LHCN-M2 (cell line): ENCODE measurements around the gene TEX11. TPM values are rescaled to one million over a fixed set of nuclear protein-coding genes. Genes with fewer than 3 reads are reported as not detected.
"Not testable (repeated sequence)": the region's sequence is repeated elsewhere in the genome, so short reads cannot be mapped to it uniquely, and the experiment has no call there.

ENCODE experiments used
- DNase-seq: peaks from one replicate; pipeline ENCODE4 v3.0.0-alpha.2; 2012; ENCODE audit warnings: low read depth
- total RNA-seq: library from RNA; depleted of rRNA; stranded (reverse); fragments of >200 nt; gene quantifications from 2 replicates; pipeline ENCODE4 v1.2.3, GENCODE V29; 2014

The TEX11 gene
- total RNA-seq, 1 experiment from 2014 or later = not detected

DNA sequence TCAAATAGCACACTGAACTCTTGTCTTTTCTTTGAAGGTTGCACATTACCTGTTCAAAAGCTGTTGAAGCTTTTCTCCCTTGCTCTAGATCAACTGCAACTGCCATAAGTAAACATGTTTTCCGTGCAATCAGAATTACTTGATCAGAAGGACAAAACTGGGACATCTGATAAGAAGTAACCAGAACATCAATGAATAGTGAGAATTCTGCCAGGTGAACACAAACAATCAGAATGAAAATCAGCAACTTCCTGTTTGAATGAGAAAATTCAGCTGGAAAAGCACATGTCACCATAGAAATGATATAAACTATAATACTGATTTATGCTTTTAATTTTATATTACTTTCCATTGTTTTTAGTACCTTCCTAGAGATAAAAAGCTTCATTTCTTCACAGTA, 303.2 kb downstream of the TEX11 start:
- no peak for DNase-seq

DNA sequence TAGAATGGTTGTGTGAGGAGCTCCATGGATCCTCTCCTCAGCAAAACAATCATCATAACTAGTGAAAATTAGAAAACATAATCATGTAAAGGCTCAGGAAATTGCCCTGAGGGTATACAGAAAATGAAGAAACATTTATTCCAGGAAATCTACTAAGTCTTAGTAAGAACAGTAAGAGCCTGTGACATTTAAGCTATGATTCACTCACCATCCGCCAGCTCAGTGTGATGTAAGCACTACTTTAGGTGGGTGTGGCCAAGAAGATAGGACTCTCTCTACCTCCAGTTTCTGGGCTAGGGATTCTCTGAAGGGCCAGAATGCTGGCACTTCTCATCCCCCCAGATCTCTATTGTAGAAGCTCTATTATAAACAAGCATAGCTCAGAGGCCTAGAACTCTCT, 316.4 kb downstream of the TEX11 start:
- peak; percentile 46 for DNase-seq

DNA sequence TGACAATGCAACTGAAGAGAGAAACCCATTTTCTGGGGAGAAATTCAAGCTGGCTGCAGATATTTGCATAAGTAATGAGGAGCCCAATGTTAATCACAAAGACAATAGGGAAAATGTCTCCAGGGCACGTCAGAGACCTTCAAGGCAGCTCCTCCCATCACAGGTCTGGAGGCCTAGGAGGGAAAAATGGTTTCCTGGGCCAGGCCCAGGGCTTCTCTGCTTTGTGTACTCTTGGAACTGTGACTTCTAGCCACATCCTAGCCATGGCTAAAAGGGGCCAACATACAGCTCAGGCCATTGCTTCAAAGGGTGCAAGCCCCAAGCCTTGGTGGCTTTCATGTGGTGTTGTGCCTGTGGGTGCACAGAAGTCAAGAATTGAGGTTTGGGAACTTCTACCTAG, 321.4 kb downstream of the TEX11 start:
- not testable (repeated sequence) for DNase-seq

- DNase-seq = no peak
Measured at GRCh38 chrX:70577442-70577841, 331.1 kb downstream of the TEX11 start.

- not testable (repeated sequence) for DNase-seq
Measured at GRCh38 chrX:70569922-70570576, 338.5 kb downstream of the TEX11 start.

DNA sequence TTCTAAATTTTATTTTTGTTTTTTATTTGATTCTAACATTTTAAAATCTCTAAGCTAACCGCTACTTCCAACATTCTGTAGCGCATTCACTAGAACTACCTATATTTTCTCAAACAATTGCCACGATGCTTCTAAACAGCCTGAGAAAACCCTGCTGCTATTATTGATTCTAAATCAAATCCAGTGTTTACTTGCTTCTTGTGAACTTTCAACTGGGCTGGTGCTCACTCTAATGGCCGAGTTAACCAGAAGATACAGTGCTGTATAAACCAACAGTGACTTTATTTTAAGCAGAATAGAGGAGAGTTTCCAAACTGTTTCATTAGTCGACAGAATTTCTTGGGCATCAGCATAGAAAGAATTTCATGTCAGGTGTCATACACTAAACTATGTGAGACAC, 353.6 kb downstream of the TEX11 start:
- no peak for DNase-seq

DNA sequence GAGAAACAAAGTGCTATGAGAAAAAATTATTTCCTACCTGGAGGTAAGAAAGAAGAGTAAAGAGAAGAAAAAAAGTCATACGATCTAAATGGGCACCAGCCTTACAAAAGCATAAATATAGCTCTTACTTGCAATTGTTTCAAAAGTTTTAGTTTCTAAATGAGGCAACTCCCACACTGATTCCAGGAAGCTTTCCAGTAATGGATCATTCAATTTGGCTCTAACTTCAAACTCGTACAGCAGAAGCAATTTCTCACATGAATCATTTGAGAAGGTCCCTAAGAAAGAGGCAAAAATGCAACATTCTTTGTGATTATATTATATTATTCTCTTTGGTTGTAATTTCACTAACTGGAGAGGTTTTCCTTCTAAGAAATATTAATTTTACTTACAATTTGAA, 354.0 kb downstream of the TEX11 start:
- no peak for DNase-seq

DNA sequence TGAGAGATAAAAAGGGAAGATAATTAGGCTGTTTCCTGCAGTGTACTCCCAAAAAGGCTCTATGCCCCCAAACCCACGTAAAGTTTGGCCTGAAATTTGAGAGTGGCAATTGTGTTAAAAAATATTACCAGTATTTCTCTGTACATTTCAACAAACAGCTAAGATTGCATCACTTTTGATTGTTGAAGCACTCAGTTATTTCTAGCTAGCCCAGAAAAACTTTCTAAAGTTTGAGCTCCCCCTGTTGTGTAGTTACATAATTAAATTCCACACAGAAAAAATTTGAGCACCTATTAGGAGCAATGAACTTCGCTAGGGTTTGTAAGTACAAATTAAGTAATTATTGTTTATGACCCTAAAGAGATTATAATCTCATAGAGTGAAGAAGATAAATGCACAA, 354.4 kb downstream of the TEX11 start:
- peak; percentile 12 for DNase-seq

DNA sequence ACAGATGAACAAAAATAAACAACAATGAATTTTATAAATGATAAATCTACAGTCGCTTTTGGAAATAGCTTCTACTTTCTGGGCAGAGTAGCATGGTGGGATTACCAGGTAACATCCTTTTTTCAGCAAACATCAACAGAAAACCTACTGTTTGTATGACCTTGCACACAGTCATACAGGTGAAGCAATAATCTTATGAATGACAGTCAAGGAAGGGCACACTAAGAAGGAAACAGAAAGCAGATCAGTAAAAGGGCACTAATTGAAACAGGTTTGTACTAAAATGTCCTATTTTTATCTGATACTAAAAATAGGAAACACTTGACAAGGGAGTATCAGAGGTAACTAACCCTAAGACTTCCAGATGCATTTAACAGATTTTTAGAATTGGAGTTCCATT, 355.0 kb downstream of the TEX11 start:
- DNase-seq = no peak

DNA sequence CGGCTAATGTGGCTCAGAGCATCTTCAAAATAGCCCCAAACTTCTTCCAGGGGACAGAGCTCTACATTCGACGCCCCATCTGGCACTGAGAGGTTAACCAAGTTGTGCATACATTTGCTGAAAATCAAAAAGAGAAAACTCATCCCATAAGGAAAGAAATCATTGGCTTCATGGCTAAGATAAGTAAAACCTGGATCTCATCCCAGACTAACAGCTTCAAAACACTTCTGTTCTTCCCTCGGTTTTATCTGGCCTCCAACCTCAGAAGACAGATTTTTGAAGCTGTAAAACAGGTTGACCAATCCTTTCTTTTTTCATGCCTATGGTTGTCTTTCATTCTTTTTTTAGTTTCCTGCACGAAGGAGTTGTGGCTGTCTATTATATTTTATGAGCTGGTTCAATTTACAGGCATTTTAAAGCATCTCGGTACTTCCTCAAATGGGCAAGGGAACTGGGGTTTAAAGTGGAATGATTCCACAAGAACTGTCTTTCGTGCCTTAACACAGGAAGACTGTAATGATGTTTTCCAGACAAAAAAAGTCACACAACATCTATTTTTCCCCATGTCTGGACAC, 356.3 kb downstream of the TEX11 start:
- no peak for DNase-seq

DNA sequence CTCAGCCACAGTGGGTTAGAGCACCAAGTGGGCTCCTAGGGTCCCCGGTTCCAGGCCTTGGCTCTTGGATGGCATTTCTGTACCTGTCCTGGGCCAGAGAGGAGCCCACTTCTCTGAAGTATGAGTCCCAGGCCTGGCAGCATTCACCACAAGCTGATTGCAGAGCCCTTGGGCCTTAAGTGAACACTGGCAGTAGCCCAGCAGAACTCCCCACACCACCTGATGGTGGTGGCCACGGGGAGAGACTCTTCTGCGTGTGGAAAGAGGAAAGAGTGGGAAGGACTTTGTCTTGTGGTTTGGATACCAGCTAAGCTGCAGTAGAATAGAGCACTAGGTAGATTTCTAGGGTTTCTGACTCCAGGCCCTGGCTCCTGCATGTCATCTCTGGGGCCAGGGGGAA, 359.1 kb downstream of the TEX11 start:
- DNase-seq = no peak

- DNase-seq = no peak
Measured at GRCh38 chrX:70535198-70535597, 373.3 kb downstream of the TEX11 start.

- DNase-seq = no peak
Measured at GRCh38 chrX:70527610-70528345, 380.7 kb downstream of the TEX11 start.

DNA sequence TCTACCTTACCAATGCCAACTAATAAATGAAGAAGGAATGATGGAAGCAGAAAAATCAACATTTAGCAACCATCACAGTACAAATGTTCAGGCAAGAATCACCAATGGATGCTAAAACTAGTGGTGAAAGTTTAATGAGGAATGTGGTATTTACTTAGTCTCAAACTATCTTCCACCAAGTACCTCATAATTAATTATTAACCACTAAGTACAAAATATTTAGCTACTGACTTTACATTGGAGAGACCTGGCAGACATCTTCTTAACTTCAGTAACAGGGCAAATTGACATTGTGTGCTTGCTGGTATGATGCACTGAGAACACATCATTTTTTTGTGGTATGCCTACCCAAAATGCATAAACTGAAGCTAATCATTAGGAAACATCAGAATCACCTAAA, 381.5 kb downstream of the TEX11 start:
- no peak for DNase-seq

GRCh38 chrX:70525733-70526132, 382.8 kb downstream of the TEX11 start:
- DNase-seq = no peak

- not testable (repeated sequence) for DNase-seq
Measured at GRCh38 chrX:70515692-70516091, 392.8 kb downstream of the TEX11 start.

- DNase-seq = not testable (repeated sequence)
Measured at GRCh38 chrX:70515270-70515669, 393.2 kb downstream of the TEX11 start.

GRCh38 chrX:70509078-70509477, 399.4 kb downstream of the TEX11 start:
- no peak for DNase-seq

DNA sequence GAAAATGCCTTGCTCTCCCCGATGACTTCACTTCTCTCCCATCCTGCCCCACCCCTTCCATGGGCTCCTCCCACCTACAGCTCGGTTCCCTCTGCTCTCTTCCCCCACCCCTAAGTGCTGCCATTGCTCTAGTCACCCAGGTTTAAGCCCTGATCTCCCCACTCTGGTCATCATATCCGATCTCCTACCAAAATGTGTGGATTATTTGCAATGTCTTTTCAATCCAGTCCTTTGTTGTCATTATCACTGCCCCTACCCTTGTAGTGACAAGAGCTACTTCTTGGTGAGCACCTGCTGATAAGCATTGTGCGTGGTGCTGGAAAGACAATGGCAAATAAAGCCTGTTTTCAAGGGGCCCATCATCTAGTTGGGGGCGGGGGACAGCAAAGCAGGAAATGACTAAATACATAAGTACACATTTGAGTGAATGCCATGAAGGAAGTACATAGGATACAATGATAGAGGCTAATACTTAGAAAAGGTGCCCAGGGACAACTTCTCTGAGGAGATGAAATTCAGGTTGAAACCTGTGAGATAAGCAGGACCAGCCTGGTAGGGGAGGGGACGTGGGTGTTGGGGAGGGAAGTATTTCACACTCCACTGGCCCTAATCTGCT, 400.1 kb downstream of the TEX11 start:
- no peak for DNase-seq

GRCh38 chrX:70505451-70505841, 403.1 kb downstream of the TEX11 start:
- DNase-seq = no peak

DNA sequence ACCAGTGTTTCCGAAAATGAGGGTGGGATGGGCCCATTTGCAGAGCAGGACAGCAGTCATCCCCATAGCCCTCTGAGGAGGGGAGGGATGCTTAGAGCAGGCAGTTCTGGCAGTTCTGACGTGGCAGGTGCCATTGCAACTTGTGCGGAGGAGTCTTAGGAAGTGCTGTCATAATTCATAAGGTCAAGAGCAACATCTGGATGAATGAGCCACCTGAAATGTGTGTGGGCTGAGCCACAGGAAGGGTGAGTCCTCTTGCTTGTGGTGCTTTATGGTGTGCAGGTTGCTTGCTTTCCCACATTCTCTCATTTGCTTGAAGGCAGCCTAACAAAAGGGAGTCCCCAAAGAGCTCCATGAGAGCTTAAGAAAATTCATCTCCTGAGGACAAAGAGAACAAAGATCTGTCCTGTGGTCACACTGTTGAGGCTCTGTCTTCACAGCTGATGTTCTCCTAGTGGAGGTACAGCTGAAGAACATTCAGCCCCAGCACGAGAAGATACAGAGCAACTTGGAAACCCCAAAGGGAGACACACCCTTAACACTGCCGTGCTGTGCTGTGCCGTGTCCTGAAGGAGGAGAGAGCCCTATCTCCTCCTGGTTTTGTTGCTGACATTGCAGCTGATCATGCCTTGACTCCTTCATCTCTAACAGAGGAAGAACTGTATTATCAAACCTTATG, 403.6 kb downstream of the TEX11 start:
- no peak for DNase-seq

GRCh38 chrX:70500826-70501225, 407.7 kb downstream of the TEX11 start:
- DNase-seq = no peak
